GM19467 (cell line): ENCODE measurements around the gene KLF13.

Experiments
- ATAC-seq: cut with Tn5 transposase; IDR thresholded peaks from one replicate; pipeline ENCODE4 v1.9.1; 2021; ENCODE audit warnings: mild to moderate bottlenecking, moderate library complexity; ENCODE audit not compliant: unreplicated experiment

KLF13 gene

GRCh38 chr15:31397851-31398661, 71.4 kb downstream of the KLF13 start:
- no peak for ATAC-seq

GRCh38 chr15:31398677-31399301, 72.2 kb downstream of the KLF13 start:
- ATAC-seq: no peak

DNA sequence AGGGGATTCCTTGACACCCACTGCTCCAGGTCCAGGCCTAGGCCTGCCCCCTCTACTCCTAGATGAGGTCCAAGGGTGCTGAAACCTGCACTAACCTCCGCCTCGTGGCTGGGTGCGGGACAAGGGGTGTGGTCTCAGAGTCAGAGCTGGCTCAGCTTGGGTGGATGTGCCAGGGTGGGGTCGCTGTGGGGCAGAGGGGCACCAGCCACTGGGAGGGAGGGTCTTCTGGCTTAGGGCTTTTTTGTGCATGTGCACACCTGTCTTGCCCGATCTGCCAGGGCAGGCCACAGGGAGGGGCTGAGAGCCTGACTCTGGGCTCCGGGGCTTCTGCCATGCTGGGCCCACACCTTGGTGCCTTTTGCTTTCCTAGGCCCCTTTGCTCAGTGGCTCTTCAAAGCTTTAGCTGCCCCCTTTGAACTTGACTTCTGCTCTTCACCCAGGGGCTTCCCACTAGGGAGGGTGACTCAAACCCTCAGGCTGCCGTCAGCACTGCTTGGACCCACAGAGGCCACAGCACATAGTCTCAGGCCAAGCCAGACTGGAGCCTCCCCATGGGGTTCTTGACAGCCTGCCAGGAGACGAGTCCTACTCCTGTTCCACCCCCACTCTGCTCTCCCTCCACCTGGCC, 73.0 kb downstream of the KLF13 start:
- ATAC-seq: no peak

DNA sequence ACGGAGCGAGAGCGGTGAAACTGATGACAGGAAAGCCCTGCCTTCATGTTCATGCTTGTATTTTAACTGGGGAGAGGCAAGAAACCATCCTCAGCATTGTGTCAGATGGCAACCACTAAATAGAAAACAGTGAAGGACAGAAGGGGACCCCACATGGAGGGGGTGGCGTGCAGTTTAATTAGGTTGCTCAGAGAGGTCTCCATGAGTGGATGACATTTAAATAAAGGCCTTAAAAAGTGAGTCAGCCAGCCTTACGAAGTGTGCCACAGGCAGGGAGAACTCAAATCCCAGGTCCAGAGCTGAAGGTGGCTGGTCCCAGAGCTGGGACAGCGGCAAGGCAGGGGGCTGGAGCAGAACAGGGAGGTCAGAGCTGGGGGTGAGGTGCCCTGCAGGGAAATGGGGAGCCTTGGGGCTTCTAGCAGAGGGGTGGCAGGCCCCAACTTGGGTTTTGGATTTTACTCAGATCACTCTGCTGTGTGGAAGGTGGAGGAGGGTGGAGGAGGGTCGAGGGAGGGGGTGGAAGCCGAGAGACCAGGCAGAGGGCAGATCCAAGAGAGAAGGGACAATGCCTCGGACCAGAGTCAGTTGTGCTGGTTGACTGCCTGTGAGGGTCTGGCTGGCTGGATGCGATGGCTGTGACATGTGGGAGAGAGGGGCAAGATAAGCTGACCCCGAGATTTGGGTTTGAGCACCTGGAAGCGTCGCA, 73.7 kb downstream of the KLF13 start:
- no peak for ATAC-seq

DNA sequence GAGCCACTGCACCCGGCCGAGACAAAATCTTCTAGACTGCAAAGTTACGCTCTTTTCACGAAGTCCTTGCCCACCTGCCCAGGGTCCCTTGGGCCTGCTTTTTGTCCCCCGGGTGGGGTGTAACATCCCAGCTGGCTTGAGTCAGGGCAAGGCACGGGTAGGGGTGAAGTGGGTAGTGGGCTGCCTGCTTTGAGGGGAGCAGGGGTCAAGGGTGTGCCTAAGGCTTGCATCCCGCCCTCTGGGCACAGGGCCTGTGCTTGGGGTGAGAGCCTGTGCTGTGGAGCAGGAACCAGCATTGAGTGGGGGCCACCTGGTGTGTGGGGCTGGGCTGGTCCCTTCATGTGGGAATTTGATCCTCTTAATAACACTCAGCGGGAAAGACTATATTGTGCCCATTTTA, 74.6 kb downstream of the KLF13 start:
- no peak for ATAC-seq

DNA sequence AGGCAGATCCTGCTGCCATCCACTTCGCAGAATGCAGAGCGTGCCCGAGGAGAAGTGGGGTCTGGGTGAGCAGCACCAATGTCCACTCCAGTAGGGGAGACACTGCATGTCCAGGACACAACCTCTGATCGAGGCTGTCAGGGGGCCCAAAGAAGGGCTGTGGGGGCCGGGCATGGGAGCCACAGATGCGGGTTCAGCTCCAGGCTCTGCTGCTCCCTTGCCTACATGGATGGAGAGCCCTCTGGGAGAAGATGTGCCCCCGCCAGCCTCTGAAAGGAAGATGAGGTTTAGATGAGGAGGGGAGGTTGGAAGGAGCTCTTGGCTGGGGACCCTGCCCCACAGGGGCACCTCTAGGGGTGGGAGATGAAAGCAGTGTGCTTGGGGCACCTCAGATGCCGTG, 75.4 kb downstream of the KLF13 start:
- no peak for ATAC-seq

DNA sequence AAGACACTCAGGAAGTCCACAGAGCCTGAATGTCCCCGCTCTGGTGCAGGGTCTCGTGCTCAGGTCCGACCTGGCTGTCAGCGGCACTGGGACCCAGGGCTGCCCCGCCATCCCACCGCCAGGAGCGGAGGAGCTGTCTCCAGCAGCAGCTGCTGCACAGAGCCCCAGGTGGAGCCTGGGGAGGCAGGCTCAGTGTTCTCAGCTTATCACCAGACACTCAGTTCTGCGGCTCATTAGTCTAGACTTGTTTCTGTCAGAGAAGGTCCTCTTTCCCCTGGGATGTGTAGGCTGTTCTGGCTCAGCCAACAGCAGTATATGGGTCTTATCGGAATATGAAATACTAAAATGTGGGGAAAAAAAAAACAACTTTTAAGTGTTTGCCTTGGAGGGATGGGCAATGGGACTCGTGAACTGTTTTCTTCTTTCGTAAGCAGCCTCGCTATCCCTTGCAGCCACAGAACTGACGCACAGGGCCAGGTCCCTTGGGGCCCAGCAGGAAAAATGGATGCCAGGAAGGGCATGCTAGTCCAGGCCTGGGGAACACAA, 75.9 kb downstream of the KLF13 start:
- ATAC-seq: no peak

DNA sequence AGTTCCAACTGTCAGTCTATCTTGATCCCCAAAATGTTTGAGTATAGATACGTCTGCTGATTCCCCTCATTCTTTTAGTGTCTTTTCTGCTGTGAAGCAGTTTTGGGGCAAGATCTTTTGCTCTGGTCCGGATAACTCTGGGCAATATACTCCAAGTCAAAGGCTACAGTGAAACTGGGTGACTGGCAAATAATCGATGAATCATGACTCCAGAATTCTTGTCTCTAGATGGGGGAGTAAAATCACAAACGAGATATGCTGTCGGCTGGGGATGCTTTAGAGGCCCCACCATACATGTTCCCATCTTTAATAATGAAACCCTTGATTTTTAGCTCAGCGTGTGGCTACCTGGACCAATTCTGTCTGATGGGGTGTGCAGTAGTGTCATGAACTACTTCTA, 76.5 kb downstream of the KLF13 start:
- ATAC-seq: no peak

GRCh38 chr15:31403606-31404005, 77.0 kb downstream of the KLF13 start:
- ATAC-seq: no peak

- no peak for ATAC-seq
Observed at GRCh38 chr15:31404345-31404744, 77.7 kb downstream of the KLF13 start.

- no peak for ATAC-seq
Observed at GRCh38 chr15:31405200-31405920, 78.7 kb downstream of the KLF13 start.

DNA sequence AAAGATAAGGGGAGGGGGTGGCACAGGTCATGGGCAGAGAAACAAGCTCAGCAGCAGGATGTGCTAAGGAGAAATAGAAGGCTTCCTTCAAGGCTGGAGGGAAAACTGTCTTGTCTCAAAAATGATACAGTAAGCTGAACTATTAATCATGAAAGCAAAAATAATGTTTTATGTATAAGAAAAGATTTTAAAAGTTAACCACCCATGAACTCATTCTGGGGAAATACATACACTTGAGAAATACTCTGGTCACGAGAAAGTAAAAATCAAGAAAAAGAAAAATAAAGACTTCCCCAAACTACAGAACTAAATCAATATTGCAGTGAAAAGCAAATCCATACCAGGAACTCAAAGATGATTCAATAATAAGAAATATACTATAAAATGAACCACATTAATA, 80.7 kb downstream of the KLF13 start:
- ATAC-seq: no peak

DNA sequence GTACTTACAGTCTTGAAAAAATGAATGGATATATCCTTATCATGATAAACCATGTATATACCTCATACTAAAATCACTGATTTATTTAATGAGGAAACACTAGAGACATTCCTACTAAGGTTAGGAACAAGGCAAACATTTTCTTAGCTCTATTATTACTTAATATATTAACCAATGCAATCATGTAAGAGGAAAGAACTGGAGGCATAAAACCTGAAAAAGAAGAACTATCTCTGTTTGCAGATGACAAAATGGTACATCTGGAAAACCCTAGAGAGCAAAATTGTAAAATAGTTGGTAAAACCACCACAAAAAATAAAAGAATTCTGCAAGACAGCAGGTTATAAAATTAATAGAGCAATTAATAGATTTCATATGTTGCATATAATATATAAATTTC, 81.2 kb downstream of the KLF13 start:
- no peak for ATAC-seq

GRCh38 chr15:31408724-31409123, 82.1 kb downstream of the KLF13 start:
- ATAC-seq: no peak

GRCh38 chr15:31409171-31409570, 82.5 kb downstream of the KLF13 start:
- no peak for ATAC-seq

GRCh38 chr15:31412824-31413223, 86.2 kb downstream of the KLF13 start:
- no peak for ATAC-seq

GRCh38 chr15:31415201-31415600, 88.6 kb downstream of the KLF13 start:
- ATAC-seq: no peak

DNA sequence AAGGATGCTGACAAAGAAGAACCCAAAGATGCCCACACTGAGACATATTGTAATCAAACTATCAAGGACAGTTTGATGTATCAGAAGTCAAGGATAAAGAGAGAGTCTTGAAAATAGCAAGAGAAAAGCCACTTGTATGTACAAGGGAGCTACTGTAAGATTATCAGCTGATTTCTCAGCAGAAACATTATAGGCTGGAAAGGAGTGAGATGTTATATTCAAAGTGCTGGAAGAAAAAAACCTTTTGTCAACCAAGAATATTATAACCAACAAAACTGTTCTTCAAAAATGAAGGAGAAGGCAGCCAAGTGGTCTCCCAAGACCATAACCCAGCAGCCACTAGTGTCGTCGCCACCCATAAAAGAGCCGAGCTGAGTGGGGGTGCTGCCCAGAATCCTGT, 93.2 kb downstream of the KLF13 start:
- ATAC-seq: no peak

DNA sequence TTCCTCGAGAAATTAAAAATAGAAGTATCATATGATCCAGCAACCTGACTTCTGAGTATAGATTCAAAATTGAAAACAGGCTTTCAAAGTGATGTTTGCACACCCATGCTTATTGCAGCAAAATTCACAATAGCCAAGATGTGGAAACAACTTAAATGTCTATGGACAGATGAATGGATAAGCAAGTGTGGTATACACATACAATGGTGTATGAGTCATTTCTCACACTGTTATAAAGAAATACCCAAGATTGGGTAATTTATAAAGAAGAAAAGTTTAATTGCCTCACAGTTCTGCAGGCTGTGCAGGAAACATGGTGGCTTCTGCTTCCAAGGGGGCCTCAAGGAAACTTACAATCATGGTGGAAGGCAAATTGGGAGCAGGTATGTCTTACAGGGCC, 100.8 kb downstream of the KLF13 start:
- ATAC-seq: no peak
